DMS153 treated with DMSO at 0.1 percent for 48 hours (cell line): ENCODE results near the gene ACOX2.

Experiments
- DNase-seq: peaks from one replicate; lab custom pipeline; 2025; ENCODE audit not compliant: unreplicated experiment; lab: John Stamatoyannopoulos, UW

The ACOX2 gene

DNA sequence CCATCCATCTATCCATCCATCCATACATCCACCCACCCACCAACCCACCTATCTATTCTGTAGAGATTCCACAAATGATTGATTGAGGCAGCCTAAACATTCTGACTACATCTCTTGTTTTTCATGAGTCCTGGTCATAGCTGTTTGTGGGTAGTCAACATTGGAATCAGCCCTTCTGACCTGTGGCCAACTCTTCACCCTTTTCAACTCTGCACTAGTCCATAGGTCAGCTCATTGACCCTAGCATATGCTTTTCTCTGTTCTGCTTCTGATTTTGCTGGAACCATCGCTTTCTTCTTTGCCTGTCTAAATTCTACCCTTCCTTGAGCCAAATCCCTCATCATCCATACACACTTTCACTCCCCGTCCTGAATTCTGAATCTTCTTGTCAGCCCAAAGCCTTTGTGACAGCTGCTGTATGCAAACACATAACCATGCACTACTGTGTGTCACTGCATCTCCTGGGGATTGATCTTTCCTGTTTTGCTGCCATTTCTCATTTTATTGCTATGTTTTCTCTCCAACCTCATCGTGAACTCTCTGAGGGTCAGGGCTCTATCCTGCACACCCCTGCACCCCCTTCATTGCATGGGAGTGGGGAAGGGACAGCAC, 61.9 kb downstream of the ACOX2 start:
- no peak for DNase-seq

DNA sequence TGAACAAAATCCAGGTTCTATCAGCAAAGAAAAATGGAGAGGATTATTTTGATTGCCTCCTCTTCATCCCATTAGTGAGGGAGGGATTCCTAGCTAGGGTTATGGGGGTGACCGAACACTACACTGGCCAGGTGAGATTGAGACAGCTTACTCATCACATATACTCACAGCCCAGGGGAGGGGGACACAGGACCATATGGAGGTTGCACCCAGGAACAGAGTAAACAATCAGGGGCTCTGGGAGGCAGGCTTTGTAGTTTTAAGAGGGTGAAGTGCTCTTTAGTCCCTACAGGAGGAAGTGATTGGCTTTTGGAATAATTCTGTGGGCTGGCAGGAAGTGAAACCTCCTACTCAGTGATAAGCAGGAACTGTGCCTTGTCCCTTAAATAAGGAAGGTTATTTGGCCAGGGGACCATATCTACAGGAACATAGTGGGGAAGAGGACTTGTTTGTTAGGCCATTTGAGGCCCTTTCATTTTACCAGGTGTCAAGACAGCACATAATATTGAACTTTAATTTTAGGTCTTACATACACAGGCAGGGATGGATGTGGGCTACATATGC, 62.6 kb downstream of the ACOX2 start:
- DNase-seq: peak; percentile 9

DNA sequence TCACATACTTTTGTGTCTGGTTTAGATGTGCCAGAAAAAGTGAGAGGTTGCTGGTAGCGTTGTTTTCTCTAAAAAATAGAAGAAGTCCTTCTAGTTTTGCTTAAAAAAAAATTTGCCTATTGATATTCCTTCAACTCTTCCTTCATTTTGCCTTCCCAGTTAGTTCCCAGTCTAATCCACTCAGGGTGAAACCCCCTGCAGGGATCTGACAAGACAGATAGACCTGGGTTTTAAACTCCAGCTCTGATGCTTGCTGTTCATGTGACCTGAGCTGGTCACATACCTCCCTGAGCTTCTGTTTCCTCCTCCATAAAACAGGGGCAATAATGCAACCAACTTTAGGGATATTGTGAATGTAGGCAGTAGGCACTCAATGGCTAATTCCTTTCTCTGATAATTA, 63.7 kb downstream of the ACOX2 start:
- DNase-seq: no peak

DNA sequence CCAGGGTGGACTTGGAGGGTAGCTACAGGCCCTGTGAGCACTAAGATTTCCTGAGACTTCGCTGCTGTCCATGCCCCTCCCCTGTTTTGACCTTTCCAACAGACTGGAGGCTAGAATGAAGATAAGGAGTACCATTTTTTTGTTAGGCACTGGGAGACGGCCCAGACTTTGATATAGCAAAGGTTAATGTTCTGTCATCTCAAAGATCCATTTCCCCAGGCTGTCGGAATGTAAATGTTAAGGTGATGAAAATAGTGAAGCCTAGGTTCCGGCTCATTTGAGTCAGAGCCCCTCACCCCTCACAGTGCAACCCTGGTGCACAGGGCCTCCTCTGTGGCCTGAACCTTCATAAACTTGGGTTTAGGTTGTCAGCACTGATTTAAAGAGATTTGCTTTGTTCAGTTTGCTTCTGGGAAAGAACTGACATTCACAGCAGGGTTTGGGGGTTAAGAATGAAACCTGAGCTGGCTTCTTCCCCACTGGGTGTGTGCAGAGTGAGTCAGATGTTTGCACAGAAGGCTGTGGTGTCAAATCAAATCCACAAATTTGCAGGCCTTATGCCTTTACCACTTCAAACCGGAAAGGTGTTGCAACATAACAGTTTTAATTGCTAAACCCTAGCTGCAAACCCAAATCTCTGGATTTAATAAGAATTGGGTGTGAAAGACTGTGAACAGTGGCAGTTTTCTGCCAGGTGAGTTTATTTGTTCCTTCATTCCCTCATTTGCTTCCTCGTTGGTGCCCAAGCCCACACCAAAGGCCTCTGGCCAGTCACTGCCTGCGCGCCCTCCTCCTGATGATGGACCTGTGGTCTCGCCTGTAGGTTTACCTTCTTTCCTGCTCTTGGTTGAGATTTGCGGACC, 65.7 kb downstream of the ACOX2 start:
- DNase-seq: peak; percentile 45

DNA sequence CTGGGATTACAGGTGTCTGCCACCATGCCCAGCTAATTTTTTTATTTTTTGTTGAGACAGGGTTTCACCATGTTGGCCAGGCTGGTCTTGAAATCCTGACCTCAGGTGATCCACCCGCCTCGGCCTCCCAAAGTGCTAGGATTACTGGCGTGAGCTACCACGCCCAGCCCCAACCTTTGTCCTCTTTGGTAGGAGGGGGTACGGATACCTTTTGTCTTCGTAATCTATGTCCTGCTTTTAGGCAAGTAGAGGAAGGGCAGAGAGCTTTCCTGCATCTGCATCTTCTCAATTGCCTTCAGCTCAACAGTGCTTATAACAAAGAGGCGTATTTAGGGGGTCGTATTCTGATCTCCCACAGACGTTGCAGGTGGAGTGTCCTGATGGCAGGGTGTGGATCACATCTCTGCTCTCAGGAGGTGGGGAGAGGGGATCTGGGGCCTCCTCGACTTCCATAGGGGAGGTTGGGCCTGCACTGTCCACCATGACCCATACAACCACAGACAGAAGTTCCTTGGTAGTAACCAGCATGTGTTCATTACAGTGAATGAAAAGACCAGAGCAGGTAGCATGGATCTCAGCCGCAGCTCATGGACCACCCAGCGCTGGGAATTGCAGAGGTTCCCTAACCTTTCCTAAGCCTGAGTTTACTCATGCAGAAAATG, 66.5 kb downstream of the ACOX2 start:
- no peak for DNase-seq

DNA sequence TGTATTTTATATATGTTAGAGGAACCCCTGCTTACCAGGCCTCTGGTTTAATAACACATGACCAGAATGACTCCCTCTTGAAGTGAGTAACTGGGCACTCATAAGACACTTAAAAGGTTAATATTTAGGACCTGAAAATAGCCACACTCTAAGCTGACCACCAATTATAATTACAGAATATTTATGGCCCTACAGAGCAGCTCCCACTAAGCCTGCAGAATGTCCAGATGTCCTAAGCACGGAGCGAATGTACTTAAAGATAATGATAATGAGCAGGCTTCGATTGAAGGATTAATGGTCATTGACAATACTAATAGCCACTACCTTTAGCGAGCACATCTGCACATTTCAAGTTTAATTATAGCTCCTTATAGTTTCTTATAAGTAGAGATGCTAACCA, 67.9 kb downstream of the ACOX2 start:
- DNase-seq: no peak

DNA sequence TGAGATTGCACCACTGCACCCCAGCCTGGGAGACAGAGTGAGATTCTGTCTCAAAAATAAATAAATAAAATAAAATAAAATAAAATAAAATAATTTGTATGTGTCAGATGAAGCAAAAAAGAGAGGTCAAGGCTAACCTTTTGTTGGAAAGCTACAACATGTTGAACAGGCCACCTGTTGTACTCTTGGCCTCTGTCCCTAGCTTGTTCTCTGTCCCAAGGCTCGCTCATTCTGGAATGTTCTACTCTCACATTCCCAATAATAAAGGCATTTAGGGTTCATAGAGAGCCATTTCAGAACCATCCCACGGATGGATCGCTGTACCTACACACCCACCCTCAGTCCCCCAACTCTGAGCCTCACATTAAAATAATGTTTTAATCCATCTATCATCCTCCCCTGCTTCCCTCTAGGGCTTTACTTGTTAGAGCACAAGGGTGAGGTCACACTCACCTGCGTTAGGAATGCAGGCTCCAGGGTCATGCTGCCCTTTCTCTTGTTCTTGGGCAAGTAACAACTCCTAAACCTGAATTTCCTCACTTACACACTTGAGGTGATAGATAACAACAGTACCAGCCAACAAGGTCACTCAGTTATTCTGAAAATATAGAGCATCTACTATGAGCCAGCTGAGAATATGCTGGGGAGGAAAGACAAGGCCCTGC, 70.0 kb downstream of the ACOX2 start:
- DNase-seq: no peak

DNA sequence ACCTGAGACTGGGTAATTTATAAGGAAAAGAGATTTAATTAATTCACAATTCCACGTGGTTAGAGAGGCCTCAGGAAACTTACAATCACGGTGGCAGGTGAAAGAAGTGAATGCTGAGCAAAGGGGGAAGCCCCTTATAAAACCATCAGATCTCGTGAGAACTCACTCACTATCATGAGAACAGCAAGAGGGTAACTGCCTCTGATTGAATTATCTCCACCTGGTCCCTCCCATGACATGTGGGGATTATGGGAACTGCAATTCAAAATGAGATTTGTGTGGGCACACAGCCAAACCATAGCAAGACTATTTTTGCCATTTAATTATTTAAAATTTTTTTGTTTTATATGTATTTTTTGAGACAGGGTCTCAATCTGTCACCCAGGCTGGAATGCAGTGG, 72.1 kb downstream of the ACOX2 start:
- DNase-seq: no peak

DNA sequence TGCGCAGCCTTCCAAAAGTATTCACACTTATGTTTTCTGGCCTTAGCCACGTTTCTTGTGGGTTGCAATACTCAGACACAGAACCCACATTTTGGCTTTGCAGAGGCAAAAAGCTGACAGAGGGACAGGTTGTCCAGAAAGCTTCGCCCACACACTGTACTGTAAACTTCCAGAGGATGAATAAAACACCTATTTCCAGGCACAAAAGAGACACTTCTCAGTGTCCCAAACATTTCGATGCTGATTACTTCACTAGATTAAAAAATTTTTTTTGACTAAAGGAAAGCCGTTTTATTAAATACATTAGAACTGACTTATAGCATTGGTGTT, 73.1 kb downstream of the ACOX2 start:
- no peak for DNase-seq

DNA sequence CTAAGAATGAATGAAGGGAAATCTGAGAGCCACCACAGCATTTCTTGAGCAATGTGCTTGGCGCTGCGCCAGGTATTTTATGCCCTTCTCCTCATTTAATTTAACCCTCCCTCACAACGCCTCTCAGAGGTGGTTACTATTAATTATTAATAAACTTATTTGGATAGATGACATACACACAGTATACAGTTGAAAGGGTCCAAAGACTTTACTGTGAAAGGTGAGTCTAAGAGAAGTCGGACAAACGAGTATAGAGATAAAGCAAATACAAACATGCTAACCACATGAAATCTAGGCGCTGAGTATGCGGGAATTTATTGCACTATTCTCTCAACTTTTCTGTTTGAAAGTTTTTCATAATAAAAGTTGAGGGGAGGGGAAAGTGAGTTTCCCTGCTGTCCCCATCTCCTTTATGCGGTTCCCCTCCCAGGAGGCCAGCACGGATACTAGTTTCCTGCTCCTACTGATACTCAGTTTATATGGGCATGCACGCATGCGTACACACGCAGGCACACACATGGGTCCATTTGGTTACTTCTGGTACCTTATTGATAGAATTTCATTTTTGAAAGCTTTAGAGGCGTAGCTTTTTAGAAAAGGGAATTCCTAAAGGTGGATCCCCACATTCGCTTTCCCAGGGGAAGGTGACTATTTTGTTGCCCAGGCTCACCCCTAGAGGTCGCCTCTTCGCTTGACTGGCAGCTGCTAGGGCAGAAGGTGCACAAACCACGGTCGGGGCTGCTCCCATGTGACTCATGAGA, 73.6 kb downstream of the ACOX2 start:
- peak; percentile 33 for DNase-seq

DNA sequence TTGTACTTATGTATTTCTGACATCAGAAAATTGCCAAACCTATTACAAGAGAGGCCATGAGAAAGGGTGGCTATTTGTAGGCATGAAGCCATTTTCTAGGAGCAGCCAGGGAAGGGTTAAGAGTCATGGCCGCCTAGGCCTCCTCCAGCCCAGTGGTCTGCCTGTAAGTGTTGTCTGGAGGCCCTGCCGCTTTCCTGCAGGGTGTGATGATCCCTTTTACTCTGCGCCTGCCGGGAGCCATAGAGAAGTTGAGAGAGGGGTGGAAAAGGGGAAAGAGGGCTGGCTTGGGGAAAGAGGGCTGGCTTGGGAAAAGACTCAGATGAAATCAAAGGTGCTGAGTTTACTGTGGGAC, 74.2 kb downstream of the ACOX2 start:
- no peak for DNase-seq

DNA sequence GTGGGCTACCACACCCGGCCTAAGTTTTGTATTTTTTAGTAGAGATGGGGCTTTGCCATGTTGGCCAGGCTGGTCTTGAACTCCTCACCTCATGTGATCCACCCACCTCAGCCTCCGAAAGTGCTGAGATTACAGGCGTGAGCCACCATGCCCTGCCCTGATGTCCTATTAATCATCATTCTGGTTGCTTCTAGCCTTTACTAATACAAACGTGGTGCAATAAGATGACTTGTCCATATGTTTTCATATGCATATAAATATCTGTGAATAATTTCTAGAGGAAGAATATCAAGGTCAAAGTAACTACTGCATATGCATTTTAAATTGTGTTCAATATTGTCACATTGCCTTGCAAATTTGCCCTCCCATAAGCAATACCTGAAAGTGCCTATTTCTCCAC, 77.8 kb downstream of the ACOX2 start:
- DNase-seq: no peak
